ENCODE data around the gene PZP.

The PZP gene

GRCh38 chr12:9123781-9124382 lies 84.3 kb downstream of the PZP start:
- no peak for DNase-seq

GRCh38 chr12:9122091-9122609 lies 86.0 kb downstream of the PZP start:
- no peak for DNase-seq

GRCh38 chr12:9120487-9121184 lies 87.6 kb downstream of the PZP start:
- no peak for DNase-seq

- no peak for DNase-seq
Observed at GRCh38 chr12:9118158-9118557, 90.0 kb downstream of the PZP start.

- DNase-seq, result no peak
Observed at GRCh38 chr12:9115731-9116559, 92.2 kb downstream of the PZP start, which contains the start of gene A2M. A2M (minus strand) TSS chr12:9115919; CDS start chr12:9115849, 70 bp downstream.

- DNase-seq, result no peak
Observed at GRCh38 chr12:9114946-9115345, 93.2 kb downstream of the PZP start.

GRCh38 chr12:9113987-9114309 lies 94.2 kb downstream of the PZP start:
- DNase-seq, result no peak

GRCh38 chr12:9113296-9113986 lies 94.8 kb downstream of the PZP start:
- no peak for DNase-seq

GRCh38 chr12:9112076-9112853 lies 95.9 kb downstream of the PZP start:
- DNase-seq, result no peak

- no peak for DNase-seq
Observed at GRCh38 chr12:9111525-9111924, 96.7 kb downstream of the PZP start.

GRCh38 chr12:9109737-9110491 lies 98.3 kb downstream of the PZP start:
- DNase-seq, result no peak

- no peak for DNase-seq
Observed at GRCh38 chr12:9109213-9109522, 99.0 kb downstream of the PZP start.

GRCh38 chr12:9108504-9109212 lies 99.5 kb downstream of the PZP start:
- DNase-seq, result no peak

- no peak for DNase-seq
Observed at GRCh38 chr12:9107542-9107873, 100.7 kb downstream of the PZP start.

GRCh38 chr12:9106610-9107541 lies 101.3 kb downstream of the PZP start:
- no peak for DNase-seq

GRCh38 chr12:9106067-9106466 lies 102.1 kb downstream of the PZP start:
- no peak for DNase-seq

GRCh38 chr12:9104767-9105423 lies 103.3 kb downstream of the PZP start:
- DNase-seq, result no peak

GRCh38 chr12:9104087-9104486 lies 104.1 kb downstream of the PZP start:
- no peak for DNase-seq

GRCh38 chr12:9103050-9103849 lies 104.9 kb downstream of the PZP start:
- DNase-seq, result no peak

All from activated T-cell treated with anti-CD3 and anti-CD28 coated beads, Interleukin-2, amount 50 U/mL, for 48 hours (primary cell).